ENCODE data around the gene IKZF3.

Gene IKZF3

DNA sequence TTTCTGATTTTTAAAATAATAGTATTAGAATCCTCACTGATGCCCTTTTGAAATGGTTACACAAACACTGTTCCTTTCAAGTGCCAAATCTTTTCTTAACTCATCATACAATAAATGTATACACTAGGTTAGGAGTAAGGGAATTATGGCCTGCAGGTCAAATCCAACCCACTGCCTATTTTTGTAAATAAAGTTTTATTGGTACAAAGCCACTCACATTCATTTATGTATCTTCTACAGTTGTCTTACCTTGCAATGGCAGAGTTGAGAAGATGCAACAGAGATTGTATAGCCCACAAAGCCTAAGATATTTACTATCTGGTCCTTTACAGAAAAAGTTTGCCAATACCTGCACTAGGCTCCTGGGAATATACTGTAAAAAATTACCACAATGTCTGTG lies 47.8 kb downstream of the IKZF3 start:
- no peak for DNase-seq
- Mint-ChIP-seq H3K27ac (no peak overlapping the region), H3K36me3 (ENCODE audit: low read depth) (peaks cover 95% of the 10 kb centered on the region), H3K4me3 (no peak overlapping the region), H3K9me3 (no peaks in the 10 kb centered on the region), H3K4me1 (ENCODE audit: low read depth) (peaks cover 83% of the 10 kb centered on the region), H3K27me3 (no peaks in the 10 kb centered on the region)

DNA sequence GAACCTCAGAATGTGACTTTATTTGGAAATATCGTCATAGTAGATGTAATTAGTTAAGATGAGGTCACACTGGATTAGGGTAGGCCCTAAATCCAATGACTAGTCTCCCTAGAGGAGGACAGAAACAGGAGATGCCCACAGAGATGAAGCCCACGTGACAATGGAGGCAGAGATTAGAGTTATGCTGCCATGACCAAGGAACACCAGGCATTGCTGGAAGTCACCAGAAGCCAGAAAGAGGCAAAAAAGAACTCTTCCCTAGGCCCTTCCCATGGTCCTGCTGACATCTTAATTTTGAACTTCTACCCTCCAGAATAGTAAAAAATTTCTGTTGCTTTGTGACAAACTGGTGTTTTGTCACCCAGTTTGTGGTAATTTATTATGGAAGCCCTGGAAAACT lies 49.6 kb downstream of the IKZF3 start:
- no peak for DNase-seq
- H3K4me3 Mint-ChIP-seq = peak overlapping the region; percentile 55
- H3K36me3 Mint-ChIP-seq (ENCODE audit: low read depth) = peaks cover 95% of the 10 kb centered on the region
- H3K4me1 Mint-ChIP-seq (ENCODE audit: low read depth) = peaks cover 77% of the 10 kb centered on the region
- peak overlapping the region; percentile 79 for H3K27ac Mint-ChIP-seq
- H3K9me3 Mint-ChIP-seq = no peaks in the 10 kb centered on the region
- no peaks in the 10 kb centered on the region for H3K27me3 Mint-ChIP-seq

DNA sequence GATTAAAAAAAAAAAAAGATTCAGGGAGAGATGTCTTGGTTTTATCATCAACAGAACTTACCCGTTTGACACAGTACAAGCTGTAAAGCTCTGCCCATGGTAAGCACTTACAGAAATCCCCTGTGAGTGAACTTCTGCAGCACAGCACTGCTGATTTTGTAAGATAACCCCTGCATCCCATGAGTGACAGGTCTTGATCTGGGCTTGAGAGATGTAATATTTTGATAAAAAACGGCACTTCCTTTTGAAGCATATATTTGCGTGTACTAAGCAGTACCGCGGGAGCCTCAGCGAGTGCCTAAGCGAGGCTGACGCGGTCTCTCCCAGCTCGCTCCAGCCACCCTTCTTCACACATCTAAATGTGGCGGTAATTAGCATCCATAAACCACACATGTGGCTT lies 50.5 kb downstream of the IKZF3 start:
- H3K36me3 Mint-ChIP-seq (ENCODE audit: low read depth) = peaks cover 95% of the 10 kb centered on the region
- no peaks in the 10 kb centered on the region for H3K9me3 Mint-ChIP-seq
- peaks cover 77% of the 10 kb centered on the region for H3K4me1 Mint-ChIP-seq (ENCODE audit: low read depth)

DNA sequence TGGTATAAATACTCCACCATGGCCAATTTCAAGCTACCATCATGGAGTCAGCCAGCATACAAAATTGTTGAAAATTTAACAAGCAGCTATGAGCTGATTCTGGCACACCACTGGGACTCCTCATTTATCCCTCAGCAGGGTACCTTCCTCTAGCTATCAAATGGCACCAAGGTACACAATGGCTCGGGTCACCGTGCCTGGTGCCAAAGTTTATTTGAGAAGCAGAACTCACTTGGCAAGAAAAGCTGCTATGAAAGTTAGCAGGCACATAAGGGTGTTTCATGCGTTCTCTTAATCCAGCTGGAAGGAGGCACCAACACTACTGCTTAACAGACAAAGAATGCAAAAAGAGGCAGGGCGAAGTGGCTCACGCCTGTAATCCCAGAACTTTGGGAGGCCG lies 51.6 kb downstream of the IKZF3 start:
- Mint-ChIP-seq H3K36me3 (ENCODE audit: low read depth) (peaks cover 95% of the 10 kb centered on the region), H3K9me3 (no peaks in the 10 kb centered on the region), H3K27me3 (no peaks in the 10 kb centered on the region), H3K27ac (peak overlapping the region; percentile 42), H3K4me1 (ENCODE audit: low read depth) (peaks cover 77% of the 10 kb centered on the region), H3K4me3 (no peak overlapping the region)
- no peak for DNase-seq

More for the DNA sequence above, 50.5 kb downstream of the IKZF3 start:
- peak overlapping the region; percentile 79 for H3K27ac Mint-ChIP-seq
- DNase-seq = peak; percentile 60
- H3K4me3 Mint-ChIP-seq = peak overlapping the region; percentile 55
- no peaks in the 10 kb centered on the region for H3K27me3 Mint-ChIP-seq

DNA sequence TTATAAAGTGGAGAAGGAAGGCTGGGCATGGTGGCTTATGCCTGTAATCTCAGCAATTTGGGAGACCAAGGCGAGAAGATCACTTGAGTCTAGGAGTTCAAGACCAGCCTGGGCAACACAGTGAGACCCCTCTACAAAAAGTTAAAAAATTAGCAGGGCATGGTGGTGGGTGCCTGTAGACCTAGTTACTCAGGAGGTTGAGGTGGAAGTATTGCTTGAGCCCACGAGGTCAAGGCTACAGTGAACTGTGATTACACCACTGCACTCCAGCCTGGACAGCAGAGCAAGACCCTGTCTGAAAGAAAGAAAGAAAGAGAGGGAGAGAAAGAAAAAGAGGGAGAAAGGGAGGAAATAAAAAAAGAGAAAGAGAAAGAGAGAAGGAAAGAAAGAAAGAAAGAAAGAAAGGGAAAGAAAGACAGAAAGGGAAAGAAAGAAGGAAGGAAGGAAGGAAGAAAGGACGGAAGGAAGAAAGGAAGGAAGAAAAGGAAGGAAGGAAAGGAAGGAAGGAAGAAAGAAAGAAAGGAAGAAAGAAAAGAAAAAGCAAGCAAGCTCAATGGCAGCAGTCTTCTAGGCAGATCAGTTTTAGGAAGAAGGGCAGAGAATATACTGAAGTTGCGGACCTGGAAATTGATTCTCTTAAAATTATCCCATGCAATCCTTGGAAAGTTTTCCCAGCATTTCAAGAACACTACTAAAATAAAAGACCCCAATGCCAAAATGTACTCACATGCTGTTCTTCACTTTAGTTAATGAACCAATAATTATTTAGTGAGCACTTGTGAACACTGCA lies 53.0 kb downstream of the IKZF3 start:
- H3K9me3 Mint-ChIP-seq = no peaks in the 10 kb centered on the region
- no peak overlapping the region for H3K4me3 Mint-ChIP-seq
- no peaks in the 10 kb centered on the region for H3K27me3 Mint-ChIP-seq
- peaks cover 91% of the 10 kb centered on the region for H3K36me3 Mint-ChIP-seq (ENCODE audit: low read depth)
- H3K27ac Mint-ChIP-seq = peak overlapping the region; percentile 68
- peaks cover 81% of the 10 kb centered on the region for H3K4me1 Mint-ChIP-seq (ENCODE audit: low read depth)
- no peak for DNase-seq

DNA sequence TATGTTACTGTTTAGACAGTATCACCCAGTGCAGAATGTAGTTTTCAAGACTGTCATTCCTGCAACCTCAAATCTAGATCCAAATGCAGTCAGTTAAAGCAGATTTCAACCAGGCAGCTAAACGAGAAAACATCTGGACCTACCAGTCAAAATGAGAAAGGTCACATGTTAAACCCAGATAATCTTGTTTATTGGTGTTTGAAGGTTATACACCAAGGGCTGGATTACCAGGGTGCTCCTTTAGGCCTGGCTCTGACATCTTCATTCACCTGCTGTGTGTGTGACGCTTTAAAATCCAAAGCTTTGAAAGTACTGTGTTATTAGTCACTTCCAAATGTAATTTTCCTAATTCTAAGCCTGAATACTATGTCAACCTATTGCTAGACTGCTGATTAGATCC lies 54.9 kb downstream of the IKZF3 start:
- H3K27ac Mint-ChIP-seq = no peak overlapping the region
- no peaks in the 10 kb centered on the region for H3K27me3 Mint-ChIP-seq
- peaks cover 85% of the 10 kb centered on the region for H3K36me3 Mint-ChIP-seq (ENCODE audit: low read depth)
- no peak for DNase-seq
- no peak overlapping the region for H3K4me3 Mint-ChIP-seq
- no peaks in the 10 kb centered on the region for H3K9me3 Mint-ChIP-seq
- peaks cover 78% of the 10 kb centered on the region for H3K4me1 Mint-ChIP-seq (ENCODE audit: low read depth)

DNA sequence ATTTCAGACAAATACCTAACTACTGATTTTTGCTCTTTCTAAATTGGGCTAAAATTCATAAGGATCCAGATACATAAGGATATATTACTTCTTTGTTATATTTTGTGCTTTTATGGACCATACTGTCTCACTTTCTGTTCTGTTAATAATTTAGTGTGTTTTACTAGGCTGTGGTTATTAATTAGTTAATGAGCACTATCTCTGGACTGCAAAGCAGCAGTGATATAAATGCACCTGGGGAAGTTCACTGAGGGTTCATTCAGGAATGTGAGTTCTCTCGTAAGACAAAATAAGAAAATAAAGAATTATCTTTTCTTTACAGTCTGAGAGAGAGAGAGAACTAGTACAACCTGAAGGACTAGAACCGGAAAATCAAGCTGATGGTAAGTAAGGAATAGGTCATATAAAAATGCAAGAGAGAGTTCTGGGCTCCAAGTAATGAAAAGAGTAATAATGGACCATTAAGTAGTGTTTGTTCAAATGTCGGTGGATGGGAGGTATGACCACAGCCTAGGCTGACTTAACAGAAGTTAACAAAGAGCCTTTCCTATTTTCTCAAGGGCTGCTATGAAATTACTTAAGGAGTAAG lies 55.6 kb downstream of the IKZF3 start:
- Mint-ChIP-seq H3K4me3 (no peak overlapping the region), H3K4me1 (ENCODE audit: low read depth) (peaks cover 74% of the 10 kb centered on the region), H3K9me3 (no peaks in the 10 kb centered on the region), H3K27ac (no peak overlapping the region), H3K36me3 (ENCODE audit: low read depth) (peaks cover 83% of the 10 kb centered on the region), H3K27me3 (no peaks in the 10 kb centered on the region)
- no peak for DNase-seq

DNA sequence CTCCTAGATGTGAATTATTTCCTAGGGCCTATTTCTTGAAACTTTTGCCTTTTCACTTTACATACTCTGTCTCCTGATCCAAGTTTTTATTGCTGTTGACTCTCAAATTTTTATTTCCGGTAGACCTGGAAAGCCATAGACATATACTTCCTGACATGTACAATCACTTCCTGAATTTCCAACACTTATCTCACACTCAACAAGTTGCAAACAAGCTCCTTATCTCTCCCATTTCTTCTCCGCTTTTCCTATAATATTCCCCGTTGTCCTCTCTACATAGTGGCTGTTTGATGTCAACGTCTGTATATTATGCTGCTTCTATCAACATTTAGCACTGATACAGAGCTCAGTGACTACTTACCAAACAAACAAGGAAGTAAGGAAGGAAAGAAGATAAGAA lies 59.3 kb downstream of the IKZF3 start:
- Mint-ChIP-seq H3K4me3 (no peak overlapping the region), H3K27me3 (no peaks in the 10 kb centered on the region), H3K36me3 (ENCODE audit: low read depth) (peaks cover 78% of the 10 kb centered on the region), H3K4me1 (ENCODE audit: low read depth) (peaks cover 72% of the 10 kb centered on the region), H3K9me3 (no peaks in the 10 kb centered on the region), H3K27ac (no peak overlapping the region)
- no peak for DNase-seq

DNA sequence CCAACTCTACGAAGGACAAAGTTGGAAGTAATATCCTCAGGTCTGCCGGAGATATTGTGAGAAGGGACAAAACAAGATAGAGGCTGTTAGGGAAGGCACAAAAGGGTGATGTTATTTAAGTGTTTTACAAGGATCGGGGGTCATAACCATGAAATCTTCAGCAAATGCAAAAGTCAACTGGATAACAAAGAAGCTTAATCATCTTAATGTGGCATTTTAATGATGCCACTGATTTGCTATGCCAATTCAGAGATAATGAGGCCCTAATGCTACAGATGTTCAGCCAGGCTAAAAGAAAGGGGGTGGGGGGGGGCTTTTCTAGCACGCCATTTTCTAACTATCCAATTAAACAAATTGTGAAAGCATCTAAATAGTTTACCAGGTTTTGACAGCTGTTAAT lies 63.1 kb downstream of the IKZF3 start:
- H3K36me3 Mint-ChIP-seq (ENCODE audit: low read depth) = peaks cover 73% of the 10 kb centered on the region
- H3K9me3 Mint-ChIP-seq = peaks cover 2% of the 10 kb centered on the region
- peak overlapping the region; percentile 25 for H3K4me3 Mint-ChIP-seq
- no peak for DNase-seq
- no peaks in the 10 kb centered on the region for H3K27me3 Mint-ChIP-seq
- peaks cover 69% of the 10 kb centered on the region for H3K4me1 Mint-ChIP-seq (ENCODE audit: low read depth)
- peak overlapping the region; percentile 86 for H3K27ac Mint-ChIP-seq

DNA sequence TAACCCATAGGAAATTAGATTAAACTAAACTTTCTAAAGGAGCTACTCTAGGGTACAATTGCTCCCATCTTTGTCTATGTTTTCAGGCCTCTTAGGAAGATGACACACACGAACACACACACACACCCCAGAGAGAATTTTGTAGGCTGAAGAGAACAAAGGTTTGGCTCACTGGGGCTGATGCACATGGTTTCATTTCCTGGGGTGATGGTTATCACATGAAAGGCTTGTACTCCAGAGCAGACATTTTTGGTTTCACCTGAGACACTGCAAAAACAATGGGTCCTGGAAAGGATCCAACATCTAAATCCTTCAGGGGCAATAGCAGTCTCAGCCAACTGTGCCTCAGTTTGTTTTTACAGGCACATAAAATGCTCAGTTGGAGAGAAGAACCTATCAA lies 63.6 kb downstream of the IKZF3 start:
- Mint-ChIP-seq H3K27me3 (no peaks in the 10 kb centered on the region), H3K27ac (peak overlapping the region; percentile 86), H3K4me1 (ENCODE audit: low read depth) (peaks cover 66% of the 10 kb centered on the region), H3K4me3 (peak overlapping the region; percentile 25), H3K9me3 (peaks cover 2% of the 10 kb centered on the region), H3K36me3 (ENCODE audit: low read depth) (peaks cover 70% of the 10 kb centered on the region)
- no peak for DNase-seq

DNA sequence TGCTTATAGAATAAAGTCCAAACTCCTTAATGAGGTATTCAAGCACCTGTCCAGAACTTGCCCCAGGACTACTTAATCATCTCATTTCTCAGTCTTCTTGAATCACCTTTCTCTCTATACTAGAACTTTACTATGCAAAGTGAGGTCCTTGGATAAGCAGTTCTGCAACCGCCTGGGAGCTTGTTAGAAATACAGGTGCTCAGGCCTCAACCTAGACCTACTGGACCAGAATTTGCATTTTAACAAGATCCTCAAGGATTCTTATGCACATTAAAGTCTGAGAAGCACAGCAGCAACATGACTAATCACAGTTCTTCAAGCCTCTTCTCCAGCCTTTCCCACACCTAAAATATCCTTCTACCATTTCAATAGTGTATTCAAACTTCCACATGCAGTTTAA lies 64.7 kb downstream of the IKZF3 start:
- Mint-ChIP-seq H3K9me3 (peaks cover 2% of the 10 kb centered on the region), H3K27ac (peak overlapping the region; percentile 76), H3K36me3 (ENCODE audit: low read depth) (peaks cover 70% of the 10 kb centered on the region), H3K4me1 (ENCODE audit: low read depth) (peaks cover 66% of the 10 kb centered on the region), H3K4me3 (no peak overlapping the region), H3K27me3 (no peaks in the 10 kb centered on the region)
- no peak for DNase-seq

DNA sequence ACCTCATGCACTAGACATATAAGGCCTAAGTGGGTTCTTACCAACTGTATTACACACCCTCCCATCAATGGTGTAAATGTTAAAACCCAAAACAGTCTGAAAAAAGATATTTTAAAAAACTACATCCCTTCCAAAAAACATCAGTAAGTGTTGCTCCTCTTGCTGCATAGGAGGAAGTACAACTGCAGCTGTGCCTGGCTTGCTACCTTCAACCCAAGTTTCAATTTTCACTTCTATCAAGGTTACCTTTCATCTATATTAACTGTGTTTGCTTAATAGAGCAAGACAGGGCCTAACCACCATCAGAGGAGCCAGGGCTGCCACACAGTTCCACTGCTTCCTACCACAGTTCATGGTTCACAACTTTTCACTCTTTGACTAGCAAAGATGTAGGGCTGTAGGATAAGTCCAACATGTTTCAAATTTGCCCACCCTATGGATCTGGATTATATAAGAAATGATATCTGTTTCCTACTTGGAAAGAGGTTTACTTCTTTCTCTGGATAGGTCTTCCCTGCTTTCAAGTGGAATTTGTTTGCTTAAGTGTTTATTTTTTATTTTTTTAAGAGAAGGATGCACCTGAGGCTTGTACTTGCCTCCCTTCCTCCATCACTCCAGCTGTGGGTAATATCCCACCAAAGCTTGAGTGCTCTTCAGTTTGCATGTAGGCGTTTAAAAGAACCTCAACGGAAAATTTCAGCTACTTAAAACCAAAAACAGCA lies 69.7 kb downstream of the IKZF3 start:
- Mint-ChIP-seq H3K36me3 (ENCODE audit: low read depth) (peaks cover 76% of the 10 kb centered on the region), H3K27me3 (no peaks in the 10 kb centered on the region), H3K9me3 (peaks cover 2% of the 10 kb centered on the region), H3K4me1 (ENCODE audit: low read depth) (peaks cover 77% of the 10 kb centered on the region), H3K4me3 (peak overlapping the region; percentile 37), H3K27ac (peak overlapping the region; percentile 95)
- no peak for DNase-seq

DNA sequence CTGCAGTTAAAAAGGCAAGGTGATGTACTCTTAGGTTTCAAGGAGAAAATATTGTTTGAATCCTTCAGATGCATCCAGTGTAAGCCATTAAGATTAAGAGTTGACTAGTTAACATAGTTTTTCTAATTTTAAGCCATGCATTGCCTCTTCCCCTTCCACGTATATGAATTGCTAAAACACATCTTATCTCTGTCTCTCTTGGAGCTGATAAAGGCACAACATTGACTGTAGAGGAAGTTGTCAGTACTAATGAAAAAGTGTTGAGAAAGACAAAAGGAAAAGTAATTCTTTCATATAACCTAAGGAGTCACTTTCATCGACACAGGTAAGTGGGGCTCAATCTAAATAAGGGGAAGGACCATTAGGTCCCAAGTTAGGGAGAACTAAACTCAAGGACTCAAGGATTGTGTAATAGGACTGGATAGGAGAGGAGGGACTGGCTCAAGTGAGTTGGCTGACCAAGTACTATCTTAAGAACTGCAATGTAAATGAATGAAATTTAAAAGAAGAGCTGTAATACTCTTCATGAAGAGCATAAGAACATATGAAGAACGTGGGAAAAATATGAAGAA lies 70.7 kb downstream of the IKZF3 start:
- peaks cover 79% of the 10 kb centered on the region for H3K36me3 Mint-ChIP-seq (ENCODE audit: low read depth)
- H3K4me3 Mint-ChIP-seq = peak overlapping the region; percentile 48
- peaks cover 2% of the 10 kb centered on the region for H3K9me3 Mint-ChIP-seq
- H3K27me3 Mint-ChIP-seq = no peaks in the 10 kb centered on the region
- peaks cover 71% of the 10 kb centered on the region for H3K4me1 Mint-ChIP-seq (ENCODE audit: low read depth)
- no peak for DNase-seq
- peak overlapping the region; percentile 95 for H3K27ac Mint-ChIP-seq

DNA sequence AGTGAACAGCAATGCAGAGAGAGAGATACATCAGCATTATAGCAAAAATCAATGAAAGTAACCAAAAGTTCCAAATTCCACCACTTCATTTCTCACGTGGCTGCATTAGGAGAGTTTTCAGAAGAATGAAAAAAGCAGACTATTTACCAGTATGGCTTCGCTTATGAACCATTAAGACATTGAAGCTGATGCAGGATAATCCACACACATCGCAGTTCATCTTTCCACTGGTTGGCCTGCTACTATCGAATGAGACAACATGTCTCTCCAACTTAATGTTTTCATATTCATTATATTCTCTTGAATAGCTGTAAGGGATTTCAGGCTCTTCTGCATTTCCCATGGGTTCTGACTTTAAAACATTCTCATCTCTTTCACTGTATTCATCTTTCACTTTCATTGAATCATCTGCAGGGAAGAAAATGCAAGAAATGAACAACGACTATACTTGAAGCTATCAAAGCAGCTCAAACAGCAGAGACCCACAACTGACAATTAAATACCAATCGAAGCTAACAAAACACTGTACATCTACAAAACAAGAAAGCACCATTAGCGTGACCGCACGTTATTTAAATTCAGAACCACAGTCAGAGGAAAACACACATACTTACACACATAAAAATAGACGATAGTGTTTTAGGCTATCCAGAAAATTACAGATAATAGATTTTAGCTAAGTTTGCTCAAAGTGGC lies 71.4 kb downstream of the IKZF3 start:
- no peaks in the 10 kb centered on the region for H3K27me3 Mint-ChIP-seq
- H3K36me3 Mint-ChIP-seq (ENCODE audit: low read depth) = peaks cover 79% of the 10 kb centered on the region
- peaks cover 70% of the 10 kb centered on the region for H3K4me1 Mint-ChIP-seq (ENCODE audit: low read depth)
- H3K9me3 Mint-ChIP-seq = peaks cover 2% of the 10 kb centered on the region
- peak overlapping the region; percentile 95 for H3K27ac Mint-ChIP-seq
- no peak for DNase-seq
- H3K4me3 Mint-ChIP-seq = peak overlapping the region; percentile 52
